Airway epithelial cell (primary cell): ENCODE results near the gene ZNF549. TPM values are rescaled to one million over a fixed set of nuclear protein-coding genes. Genes with fewer than 3 reads are reported as not detected.

ENCODE experiments used
- total RNA-seq: library from RNA; depleted of rRNA; stranded (reverse); fragments of >200 nt; gene quantifications from 2 replicates; pipeline ENCODE4 v1.2.3, GENCODE V29; 2015

Gene ZNF549
- total RNA-seq: 2.9 and 3.9 TPM in 2 replicates

GRCh38 chr19:57527136-57527881, at the start of gene ZNF549:
Gene ZNF549 (plus strand): TSS chr19:57527356. CDS start chr19:57527574, 218 bp downstream.

GRCh38 chr19:57487477-57488298, 39.5 kb upstream of the ZNF549 start, which contains the start of gene ZNF419:
Gene ZNF419 (plus strand): TSS chr19:57487750. CDS start chr19:57487951, 201 bp downstream.

GRCh38 chr19:57499680-57500395, 27.3 kb upstream of the ZNF549 start, which contains the start of gene ZNF773:
Gene ZNF773 (plus strand): TSS chr19:57499938. CDS start chr19:57500081, 143 bp downstream.

GRCh38 chr19:57559404-57560025, 32.4 kb downstream of the ZNF549 start, which contains the start of gene ZNF550:
Gene ZNF550 (minus strand): TSS chr19:57559863. CDS start chr19:57559682, 181 bp downstream.

GRCh38 chr19:57578487-57579205, 51.5 kb downstream of the ZNF549 start, which contains the start of gene ZNF416:
Gene ZNF416 (minus strand): TSS chr19:57578911. CDS start chr19:57578704, 207 bp downstream.

GRCh38 chr19:57583521-57584416, 56.6 kb downstream of the ZNF549 start, which contains the start of gene ZIK1:
Gene ZIK1 (plus strand): TSS chr19:57584145. CDS start chr19:57584357, 212 bp downstream.

GRCh38 chr19:57599761-57600383, 72.7 kb downstream of the ZNF549 start, which contains the start of gene ZNF530:
Gene ZNF530 (plus strand): TSS chr19:57599885. CDS start chr19:57604346, 4,461 bp downstream.

Other genes with a start within 250 kb of the ZNF549 start
- gene ZNF460, start 246.9 kb upstream of the ZNF549 start, total RNA-seq: 27.7 and 28.8 TPM in 2 replicates
- 4.5 and 6.1 TPM in 2 replicates for gene ZNF543, start 206.9 kb upstream of the ZNF549 start, total RNA-seq
- gene ZNF304, start 176.1 kb upstream of the ZNF549 start, total RNA-seq: 3.7 and 5.2 TPM in 2 replicates
- 26.1 and 29.0 TPM in 2 replicates for gene TRAPPC2B, start 163.8 kb upstream of the ZNF549 start, total RNA-seq
- gene ZNF547, start 163.8 kb upstream of the ZNF549 start, total RNA-seq: 0.56 and 2.6 TPM in 2 replicates
- gene ZNF548, start 137.5 kb upstream of the ZNF549 start, total RNA-seq: 7.9 and 12.2 TPM in 2 replicates
- gene ZNF17, start 116.2 kb upstream of the ZNF549 start, total RNA-seq: 2.6 and 2.8 TPM in 2 replicates
- 10.6 and 17.5 TPM in 2 replicates for gene ZNF749, start 92.0 kb upstream of the ZNF549 start, total RNA-seq
- 0.28 and 0.33 TPM in 2 replicates for gene VN1R1, start 70.2 kb upstream of the ZNF549 start, total RNA-seq
- 6.4 and 11.4 TPM in 2 replicates for gene ZNF772, start 49.8 kb upstream of the ZNF549 start, total RNA-seq
- 5.9 and 7.2 TPM in 2 replicates for gene ZNF419, start 39.6 kb upstream of the ZNF549 start, total RNA-seq
- 6.2 and 6.9 TPM in 2 replicates for gene ZNF773, start 27.4 kb upstream of the ZNF549 start, total RNA-seq
- gene ZNF550, start 32.5 kb downstream of the ZNF549 start, total RNA-seq: 4.7 TPM in 2 replicates
- 4.8 and 5.1 TPM in 2 replicates for gene ZNF416, start 51.6 kb downstream of the ZNF549 start, total RNA-seq
- 3.3 and 3.9 TPM in 2 replicates for gene ZIK1, start 56.8 kb downstream of the ZNF549 start, total RNA-seq
- 3.9 and 4.8 TPM in 2 replicates for gene ZNF530, start 72.5 kb downstream of the ZNF549 start, total RNA-seq
- 14.6 and 32.0 TPM in 2 replicates for gene ZNF134, start 86.9 kb downstream of the ZNF549 start, total RNA-seq
- gene ZNF211, start 105.8 kb downstream of the ZNF549 start, total RNA-seq: 8.5 and 9.7 TPM in 2 replicates
- not detected in 2 replicates for gene ZSCAN4, start 141.6 kb downstream of the ZNF549 start, total RNA-seq
- gene ZNF551, start 154.6 kb downstream of the ZNF549 start, total RNA-seq: 3.3 and 7.1 TPM in 2 replicates
- 0.28 and 0.85 TPM in 2 replicates for gene ZNF154, start 181.8 kb downstream of the ZNF549 start, total RNA-seq
- 1.8 and 2.8 TPM in 2 replicates for gene ZNF671, start 200.3 kb downstream of the ZNF549 start, total RNA-seq
- gene ZNF776, start 219.5 kb downstream of the ZNF549 start, total RNA-seq: 3.1 and 5.6 TPM in 2 replicates
- gene ZNF586, start 242.3 kb downstream of the ZNF549 start, total RNA-seq: 9.7 and 17.6 TPM in 2 replicates